HPDE6-E6E7 (cell line): ENCODE results near the gene C1orf50.
A peak's percentile ranks its signal among the peaks of the same experiment; 100 is the strongest.

Experiments used
- DNase-seq: peaks from one replicate; pipeline ENCODE4 v3.0.0; 2011; ENCODE audit warnings: missing footprints; ENCODE audit errors: extremely low spot score

Gene C1orf50

DNA sequence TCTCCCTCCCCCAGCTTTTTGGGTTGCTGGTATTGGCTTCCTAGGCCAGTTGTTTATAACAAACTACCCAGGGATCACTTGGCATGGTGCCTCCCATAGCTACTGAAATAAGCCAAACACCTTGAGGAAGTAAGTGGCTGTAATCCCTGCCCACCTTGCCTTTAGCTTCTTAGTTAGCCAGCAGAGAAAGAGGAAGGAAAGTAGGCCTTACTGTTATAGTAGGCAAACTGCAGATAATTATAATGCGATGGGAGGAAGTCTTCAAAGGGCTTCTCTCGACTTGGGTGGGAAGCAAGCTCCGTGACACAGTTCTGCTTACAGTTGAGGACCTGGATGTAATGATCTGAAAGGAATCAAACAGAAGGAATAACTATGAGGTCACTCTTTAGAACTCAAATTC lies 8.4 kb upstream of the C1orf50 start:
- no peak for DNase-seq

DNA sequence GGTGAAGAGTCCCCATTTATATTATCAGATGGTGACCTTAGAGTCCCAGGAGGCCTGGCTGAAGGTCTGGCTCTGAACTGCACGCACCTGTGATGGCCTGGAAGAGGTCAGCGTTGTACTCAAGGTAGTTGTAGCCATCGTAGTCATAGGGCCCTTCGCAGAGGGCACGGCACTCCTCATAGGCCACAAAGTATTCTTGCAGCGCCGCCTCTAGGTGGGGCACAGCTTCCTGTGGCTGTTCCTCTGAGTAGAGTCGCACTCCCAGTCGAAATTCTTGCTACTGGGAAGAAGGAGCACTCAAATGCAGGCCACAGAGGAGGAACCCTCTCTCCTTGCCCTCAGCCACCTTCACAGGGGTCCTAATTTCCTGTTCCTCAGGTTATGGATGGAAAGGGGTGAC lies 7.9 kb upstream of the C1orf50 start:
- no peak for DNase-seq

GRCh38 chr1:42761567-42761966 lies 5.5 kb upstream of the C1orf50 start:
- no peak for DNase-seq

DNA sequence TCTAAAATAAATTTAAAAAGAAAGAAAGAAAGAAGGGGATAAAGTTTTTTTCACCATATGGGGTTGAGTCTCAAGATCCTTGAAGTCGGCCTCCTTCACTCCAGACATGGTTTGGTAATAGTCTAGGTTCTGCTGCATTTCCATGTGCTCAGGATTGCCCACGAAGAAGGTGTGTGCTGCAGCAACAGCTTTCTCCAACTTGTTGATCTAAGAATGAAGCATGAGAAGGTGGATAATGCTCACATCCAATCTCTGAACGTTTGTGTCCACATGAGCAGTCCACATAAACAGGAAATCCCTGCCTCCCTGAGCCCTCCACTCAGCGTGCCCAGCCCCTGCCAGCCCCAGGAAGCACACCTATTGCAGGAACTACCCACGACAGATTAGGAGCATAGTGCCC lies 4.8 kb upstream of the C1orf50 start:
- no peak for DNase-seq

GRCh38 chr1:42765269-42765668 lies 1.8 kb upstream of the C1orf50 start:
- no peak for DNase-seq

GRCh38 chr1:42765832-42766740 lies 963 bp upstream of the C1orf50 start:
- peak; percentile 42 for DNase-seq

- DNase-seq: no peak
Measured at GRCh38 chr1:42767510-42768000, 506 bp downstream of the C1orf50 start.

- DNase-seq: no peak
Measured at GRCh38 chr1:42768172-42768571, 1.1 kb downstream of the C1orf50 start.

DNA sequence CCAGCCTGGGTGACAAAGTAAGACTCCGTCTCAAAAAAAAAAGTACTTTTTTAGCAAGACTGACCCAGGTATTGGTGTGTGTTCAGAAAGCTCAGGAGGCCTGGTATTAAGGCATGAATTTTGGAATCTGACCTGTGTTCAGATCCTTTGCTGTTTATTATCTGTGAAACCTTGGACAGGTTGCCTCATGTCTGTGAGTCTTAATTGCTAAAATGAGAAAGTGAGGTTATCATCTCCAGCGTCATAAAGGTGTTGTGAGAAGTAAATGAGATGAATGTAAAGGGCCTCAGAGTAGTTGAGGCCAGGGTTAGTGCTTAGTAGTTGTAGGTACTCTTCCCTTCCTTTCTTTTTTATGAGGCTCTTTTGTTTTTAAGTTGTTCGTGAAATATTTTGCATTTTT lies 2.8 kb downstream of the C1orf50 start:
- DNase-seq: no peak

DNA sequence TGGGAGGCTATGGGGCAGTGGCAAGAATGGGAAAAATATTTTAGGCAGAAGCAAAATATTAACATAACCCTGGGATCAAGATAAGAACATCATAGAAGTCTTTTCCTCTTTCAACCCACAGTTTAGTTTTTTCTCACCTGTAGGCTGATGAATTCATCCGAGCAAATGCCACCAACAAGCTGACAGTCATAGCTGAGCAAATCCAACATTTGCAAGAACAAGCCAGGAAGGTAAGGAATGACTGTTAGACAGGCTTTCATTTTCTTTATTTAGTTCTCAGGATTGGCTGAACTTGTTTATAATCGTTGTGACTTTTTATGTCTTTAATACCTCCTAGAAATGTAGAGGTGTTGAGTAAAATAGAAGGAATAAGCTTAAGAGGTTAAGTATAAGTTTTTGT lies 6.4 kb downstream of the C1orf50 start:
- no peak for DNase-seq

DNA sequence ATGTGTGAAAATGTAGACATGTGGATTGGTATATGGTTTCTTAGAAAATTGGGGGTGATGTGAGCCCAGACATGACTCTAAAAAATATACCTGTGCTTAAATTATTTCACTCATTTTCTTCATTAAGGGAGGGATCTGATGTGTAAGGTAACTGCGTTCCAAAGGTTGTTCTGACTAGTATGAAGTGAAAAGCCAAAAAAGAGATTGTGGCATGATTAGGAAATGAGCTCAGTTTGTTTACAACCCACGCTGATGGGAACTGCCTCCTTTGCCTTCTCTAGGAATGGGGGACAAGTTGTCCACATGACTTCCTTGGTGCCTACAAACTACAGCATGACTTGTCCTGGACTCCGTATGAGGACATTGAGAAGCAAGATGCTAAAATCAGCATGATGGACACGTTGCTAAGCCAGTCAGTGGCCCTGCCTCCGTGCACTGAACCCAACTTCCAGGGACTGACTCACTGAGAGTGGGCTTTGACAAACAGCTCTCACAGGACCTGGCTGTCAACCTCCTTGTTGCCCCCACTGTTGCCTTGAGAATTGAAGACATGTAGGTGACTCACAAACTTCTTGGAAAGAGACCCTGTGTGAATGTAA lies 8.0 kb downstream of the C1orf50 start:
- no peak for DNase-seq

GRCh38 chr1:42776502-42776901 lies 9.5 kb downstream of the C1orf50 start:
- DNase-seq: no peak

GRCh38 chr1:42777852-42778251 lies 10.8 kb downstream of the C1orf50 start:
- peak; percentile 36 for DNase-seq

DNA sequence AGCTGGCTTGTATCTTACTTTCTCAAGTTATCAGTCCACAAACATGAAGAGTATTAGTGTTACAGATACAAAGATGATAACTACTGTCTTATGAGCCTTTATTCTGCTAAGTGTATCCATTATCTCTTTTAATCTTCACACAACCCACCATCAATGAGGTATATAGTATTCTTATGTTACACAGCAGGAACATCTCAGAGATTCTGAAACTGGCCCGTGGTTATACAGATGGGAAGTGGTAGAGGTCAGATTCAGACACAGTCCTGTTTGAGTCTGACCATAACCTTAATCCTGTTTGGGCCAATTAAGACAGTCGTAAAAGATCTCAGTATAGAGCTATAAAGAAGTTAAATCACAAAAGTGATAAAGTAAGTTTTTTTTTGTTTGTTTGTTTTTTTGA lies 12.7 kb downstream of the C1orf50 start:
- no peak for DNase-seq

DNA sequence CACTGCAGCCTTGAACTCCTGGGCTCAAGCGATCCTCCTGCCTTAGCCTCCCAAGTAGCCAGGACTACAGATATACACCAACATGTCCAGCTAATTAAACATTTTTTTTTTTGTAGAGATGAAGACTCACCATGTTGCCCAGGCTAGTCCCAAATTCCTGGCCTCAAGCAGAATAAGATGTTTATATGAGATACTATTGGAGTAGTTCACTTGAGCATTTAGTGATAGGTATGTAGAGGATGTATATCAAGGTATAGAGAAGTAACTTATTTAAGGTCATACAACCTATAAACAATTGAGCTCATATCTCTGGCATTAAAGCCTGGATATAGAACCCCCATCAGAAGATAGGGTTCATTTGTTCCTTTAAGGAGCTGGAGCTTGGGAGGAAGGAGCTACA lies 13.1 kb downstream of the C1orf50 start:
- DNase-seq: no peak

GRCh38 chr1:42783092-42783491 lies 16.0 kb downstream of the C1orf50 start:
- no peak for DNase-seq

- DNase-seq: no peak
Measured at GRCh38 chr1:42784547-42784945, 17.5 kb downstream of the C1orf50 start.

DNA sequence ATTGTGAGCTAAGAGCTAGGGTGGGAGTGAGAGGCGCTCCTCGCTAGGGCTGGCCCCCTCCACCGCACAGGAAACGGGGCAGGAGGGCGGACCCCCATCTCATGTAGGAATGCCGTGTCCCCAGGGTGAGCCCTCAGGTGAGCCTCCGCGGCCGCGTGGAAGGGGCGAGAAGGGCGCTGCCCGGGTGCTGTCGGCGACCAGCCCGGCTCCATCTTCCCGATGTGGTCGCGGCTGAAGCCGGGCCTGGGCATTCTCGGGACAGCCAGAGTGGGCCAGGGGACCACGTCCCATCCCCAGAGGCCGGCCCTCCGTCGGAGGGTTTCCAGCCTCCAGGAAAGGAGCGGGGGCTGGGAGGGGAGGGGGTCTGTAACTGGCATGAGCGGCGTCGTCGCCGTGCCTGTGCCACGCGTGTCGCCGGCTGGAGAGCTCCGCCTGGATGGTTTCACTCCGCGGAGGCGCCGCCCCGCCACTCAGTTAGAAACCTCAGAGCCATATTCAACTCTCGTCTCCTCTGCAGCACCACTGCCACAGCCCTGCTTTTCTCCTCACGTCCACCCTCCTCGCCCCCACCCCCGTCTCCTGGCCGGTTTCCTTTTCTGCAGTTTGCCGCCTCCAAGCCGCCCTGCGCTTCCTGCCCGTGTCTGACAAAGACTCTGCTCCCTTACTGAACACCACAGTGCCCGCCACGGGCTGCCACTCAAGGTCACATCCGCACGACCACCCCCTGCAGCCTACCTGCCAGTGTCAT lies 18.1 kb downstream of the C1orf50 start, which contains the start of gene TMEM269:
Gene TMEM269 (plus strand): TSS at position 46 of the 748 bp plus-strand sequence. CDS start 4,903 bp downstream, outside the sequence.
- DNase-seq: no peak

DNA sequence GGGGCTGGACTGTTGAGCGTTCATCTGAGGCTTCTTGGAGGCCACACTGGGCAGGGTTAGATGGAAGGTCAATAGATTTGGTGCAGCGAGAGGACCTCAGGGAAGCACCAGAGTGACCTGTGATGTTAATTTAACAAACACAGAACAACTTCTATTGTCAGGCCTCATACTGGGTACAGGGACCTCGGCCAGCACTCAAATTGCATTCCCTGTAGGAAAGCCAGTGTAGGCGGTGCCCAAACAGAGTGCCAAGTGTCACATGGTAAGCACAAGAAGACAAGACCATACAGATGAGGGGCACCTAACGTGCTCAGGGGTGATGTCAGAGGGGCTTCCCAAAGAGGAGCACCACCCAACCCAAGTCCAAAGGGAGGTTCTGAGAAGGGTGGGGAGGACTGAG lies 19.0 kb downstream of the C1orf50 start:
- no peak for DNase-seq

DNA sequence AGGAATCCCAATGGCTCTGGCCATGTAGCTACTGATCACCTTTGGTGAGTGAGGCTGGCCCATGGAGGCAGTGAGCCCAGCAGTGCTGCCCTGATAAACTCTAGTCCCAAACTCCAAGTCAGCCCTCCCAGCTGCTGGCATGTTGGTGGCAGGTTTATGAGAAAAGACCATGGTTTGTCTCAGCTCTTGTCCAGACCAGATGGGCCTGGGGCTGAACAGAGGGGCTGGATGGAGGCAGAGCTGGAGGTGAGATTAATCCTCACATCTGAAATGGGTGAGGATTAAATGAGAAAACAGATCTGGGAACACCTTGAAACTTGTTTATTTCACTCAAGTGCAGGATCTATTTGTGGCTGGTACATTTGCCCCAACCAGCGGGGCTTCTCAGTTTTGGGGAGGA lies 21.0 kb downstream of the C1orf50 start:
- no peak for DNase-seq

- no peak for DNase-seq
Measured at GRCh38 chr1:42793824-42794223, 26.8 kb downstream of the C1orf50 start.

GRCh38 chr1:42797414-42797813 lies 30.4 kb downstream of the C1orf50 start:
- DNase-seq: no peak
